ENCODE measurements around the gene RNF38.
"Not testable (repeated sequence)": the region's sequence is repeated elsewhere in the genome, so short reads cannot be mapped to it uniquely, and the experiment has no call there.

RNF38 gene

DNA sequence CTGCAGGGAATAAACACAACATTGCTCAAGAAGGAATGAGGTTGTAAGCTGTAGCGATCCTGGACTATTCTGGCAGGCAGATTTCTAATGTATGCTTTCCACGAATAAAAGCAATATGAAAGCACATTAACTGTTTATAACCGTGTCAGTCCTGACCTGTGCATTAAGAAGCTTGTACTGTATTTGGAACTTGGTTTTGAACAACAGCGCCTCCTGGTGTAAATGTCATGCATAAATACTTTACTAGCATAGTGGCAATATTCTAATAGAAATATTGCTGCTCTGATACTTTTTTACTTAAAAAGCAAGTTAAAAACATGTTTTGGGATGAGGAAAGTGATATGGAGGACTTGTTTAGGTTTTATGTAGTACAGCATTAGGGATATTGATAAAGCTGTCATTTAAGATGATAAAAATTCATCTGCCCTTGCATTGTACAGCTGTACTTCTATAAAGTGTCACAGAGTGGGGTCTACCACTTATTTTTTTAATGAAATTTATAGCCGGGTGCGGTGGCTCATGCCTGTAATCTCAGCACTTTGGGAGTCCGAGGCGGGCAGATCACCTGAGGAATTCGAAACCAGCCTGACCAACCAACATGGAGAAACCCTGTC lies 71.2 kb downstream of the RNF38 start:
- peak; percentile 56 for DNase-seq

DNA sequence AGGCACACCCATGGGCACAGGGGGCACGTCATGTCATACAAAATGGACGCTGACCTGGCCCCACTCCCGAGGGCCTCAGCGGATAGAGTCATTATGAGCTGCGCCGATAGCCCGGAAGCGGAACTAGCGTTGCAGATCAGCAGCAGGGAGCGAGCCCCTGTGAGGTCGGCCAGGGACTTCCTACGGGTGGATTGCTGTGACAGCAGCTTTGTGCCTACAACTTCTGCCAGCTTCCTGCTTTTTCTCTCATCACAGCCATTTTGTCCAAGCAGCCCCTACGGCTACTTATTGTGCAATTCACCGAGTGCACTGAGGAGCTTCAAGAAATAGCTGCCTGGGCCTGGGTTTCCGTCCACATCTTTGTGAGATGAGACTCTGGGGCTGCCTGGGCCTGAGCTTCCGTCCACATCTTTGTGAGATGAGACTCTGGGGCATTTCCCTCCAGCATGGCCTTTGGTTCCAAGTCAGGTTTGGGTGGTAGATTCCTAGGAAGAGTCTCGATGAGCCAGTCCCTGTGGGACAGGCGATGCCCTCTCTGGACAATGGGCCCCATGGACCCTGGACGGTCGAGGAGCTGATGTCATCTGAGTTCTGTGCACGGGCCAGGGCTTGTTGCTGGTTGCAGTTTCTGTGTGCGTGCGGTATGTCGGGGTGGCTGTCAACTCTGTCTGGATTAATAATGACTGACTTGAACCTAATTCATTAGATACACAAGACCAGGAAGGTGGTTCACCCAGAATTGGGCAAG lies 74.8 kb downstream of the RNF38 start:
- DNase-seq: no peak

DNA sequence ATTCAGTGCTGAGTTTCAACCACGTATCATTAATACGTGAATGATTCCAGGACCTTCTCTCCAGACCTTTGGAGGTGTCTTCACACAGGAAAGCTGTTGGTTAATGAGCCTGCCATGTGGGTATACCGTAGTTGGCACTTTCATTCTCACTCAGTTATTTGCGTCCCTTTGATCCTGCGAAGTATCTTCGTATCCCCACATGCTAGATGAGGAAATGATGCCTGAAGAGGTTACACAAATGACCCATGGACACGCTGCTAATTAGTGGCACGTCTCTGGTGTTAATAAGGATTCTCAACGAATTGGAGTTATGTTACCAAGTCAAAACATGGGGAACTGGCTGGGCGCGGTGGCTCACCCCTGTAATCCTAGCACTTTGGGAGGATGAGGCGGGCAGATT lies 76.1 kb downstream of the RNF38 start:
- DNase-seq: no peak

DNA sequence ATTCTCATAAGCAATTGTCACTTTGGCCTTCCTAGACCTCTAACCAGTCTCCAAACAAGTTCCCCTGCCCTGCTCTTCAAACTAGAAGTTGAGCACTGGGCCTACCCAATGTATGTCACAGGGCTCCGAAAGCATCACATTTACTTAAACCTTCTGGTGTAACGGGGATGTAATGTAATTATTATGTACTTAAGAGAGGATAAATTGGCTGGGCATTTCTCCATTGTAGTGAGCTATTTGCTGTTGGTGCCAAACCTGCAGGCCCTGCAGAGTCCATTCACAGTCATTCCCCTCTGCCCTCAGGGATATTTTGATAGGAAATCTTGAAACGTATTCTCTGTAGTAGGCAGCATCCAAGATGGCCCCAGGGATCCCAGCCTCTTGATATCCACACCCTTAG lies 77.6 kb downstream of the RNF38 start:
- DNase-seq: no peak

DNA sequence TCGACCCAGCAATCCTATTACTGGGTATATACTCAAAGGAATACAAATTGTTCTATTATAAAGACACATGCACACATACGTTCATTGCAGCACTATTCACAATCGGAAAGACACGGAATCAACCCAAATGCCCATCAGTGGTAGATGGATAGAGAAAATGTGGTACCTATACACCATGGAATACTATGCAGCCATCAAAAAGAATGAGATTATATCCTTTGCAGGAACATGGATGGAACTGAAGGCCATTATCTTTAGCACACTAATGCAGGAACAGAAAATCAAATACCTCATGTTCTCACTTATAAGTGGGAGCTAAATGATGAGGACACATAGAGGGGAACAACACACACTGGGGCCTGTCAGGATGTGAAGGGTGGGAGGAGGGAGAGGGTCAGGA lies 78.2 kb downstream of the RNF38 start:
- not testable (repeated sequence) for DNase-seq

DNA sequence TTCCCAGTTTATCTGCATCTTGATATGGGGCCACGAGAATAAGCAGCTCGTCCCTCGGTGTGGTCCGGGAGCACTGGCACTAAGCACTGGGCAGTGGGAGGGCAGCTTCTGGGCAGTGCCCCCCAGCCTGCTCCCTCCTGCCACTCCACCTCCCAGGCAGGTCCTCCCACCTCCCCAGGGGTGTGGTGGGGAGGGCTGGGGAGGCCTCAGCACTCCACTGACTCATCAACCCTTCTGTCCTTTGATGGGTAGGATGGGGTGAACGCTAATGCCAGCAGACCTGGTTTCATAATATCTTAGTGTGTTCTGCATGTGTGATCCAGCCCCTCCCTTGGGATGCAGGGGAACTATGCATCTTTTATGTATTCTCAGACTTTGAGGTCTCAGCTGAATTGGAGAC lies 79.6 kb downstream of the RNF38 start:
- no peak for DNase-seq

DNA sequence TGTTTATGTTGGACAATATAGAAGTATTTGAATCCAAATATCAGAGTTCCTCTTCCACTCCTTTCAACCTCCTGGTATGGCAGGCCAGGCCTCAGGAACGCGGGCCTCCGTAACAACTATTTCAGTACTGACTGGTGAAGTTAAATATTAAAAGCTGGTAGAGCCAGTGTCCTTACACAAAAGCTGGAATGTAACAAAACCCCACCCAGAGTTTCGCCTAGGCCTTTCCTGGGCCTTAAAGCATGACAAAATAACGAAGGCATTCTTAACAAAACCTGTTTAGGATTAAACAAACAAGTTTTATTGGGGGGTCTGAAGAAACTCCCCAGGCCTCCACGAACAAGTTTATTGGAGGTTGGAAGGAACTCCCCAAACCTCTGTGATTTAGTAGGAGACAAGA lies 80.3 kb downstream of the RNF38 start:
- no peak for DNase-seq

DNA sequence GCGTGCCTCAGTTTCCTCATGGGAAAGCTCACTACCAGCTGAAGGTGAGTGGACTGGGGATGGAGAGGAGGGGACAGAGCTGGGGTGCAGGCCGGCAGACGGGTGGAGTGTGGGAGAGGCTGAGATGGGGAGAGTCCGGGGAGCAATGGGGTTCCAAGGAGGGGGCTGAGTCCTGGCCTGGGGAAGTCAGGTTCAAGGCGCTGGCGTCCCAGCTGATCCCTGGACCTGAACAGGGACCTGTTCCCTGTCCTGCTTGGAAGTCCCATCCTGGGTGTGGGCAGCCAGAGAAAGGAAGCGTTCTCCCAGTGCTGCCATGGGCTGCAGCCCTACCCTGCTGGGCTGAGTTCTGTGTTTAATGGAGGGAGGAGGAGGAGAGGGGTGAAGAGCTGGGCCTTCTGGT lies 80.9 kb downstream of the RNF38 start:
- no peak for DNase-seq

DNA sequence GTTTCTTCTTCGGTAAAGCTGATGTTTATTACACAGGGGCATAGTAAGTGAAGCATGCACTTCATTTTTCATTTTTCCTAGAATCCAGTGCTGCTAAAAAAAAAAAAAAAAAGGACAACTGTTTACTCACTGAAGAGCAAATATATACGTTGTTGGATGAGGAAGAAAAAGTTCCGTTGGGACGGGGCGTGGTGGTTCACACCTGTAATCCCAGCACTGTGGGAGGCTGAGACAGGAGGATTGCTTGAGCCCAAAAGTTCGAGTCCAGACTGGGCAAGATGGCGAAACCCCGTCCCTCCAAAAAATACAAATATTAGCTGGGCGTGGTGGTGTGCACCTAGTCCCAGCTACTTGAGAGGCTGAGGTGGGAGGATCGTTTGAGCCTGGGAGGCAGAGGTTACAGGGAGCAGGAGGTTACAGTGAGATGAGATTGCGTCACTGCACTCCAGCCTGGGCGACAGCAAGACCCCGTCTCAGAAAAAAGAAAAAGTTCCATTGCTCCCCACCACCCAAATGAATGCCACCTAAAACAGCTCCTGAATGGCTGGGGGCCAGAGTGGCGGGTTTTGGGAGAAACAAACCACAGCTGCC lies 81.8 kb downstream of the RNF38 start:
- no peak for DNase-seq

DNA sequence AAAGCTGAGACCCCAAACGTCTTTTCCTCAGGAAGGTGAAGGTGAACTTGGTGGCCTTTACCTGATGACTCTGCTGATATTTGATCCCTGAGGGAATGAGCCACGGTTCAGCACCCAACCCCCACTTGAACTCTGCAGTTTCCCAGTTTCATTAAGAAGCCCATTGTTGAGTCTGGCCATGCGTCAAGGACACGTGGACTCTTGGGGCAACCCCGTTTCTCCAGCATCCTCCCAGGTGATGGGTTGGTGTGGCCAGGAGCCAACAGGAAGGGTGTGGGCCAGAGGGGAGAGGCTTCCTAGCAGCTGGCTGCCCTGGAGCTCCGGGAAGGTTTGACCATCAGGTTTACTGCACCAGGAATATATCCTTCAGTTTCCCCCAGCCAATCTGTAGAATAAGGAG lies 82.3 kb downstream of the RNF38 start:
- peak; percentile 18 for DNase-seq

DNA sequence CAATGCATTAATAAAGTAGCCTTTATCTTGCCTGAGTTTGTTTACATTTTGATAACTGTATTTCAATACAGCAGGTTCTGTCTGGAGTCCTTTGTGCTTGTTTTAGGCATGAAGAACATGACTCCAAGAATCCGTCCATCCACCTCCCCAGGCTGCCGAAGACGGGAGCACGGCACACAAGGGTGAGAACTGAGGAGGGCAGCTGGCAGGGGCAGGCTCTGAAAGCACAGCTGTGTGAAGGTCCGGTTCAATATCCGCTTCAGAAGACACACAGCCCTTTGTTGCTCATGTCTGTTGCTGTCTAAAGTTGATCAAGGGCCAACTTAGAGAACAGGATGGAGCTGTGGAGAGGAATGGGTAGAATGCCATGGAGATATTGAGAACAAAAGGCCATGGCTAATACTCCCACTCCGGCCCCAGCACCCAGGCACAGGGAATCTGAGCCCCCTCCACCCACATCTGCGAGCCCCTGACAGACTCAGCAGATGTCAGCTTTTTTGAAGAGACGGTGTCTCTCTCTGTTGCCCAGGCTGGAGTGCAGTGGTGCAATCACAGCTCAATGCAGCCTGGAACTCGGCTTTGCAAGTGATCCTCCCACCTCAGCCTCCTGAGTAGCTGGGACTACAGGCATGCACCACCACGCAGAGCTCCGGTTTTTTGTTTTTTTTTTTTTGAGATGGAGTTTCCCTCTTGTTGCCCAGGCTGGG lies 83.3 kb downstream of the RNF38 start:
- no peak for DNase-seq

DNA sequence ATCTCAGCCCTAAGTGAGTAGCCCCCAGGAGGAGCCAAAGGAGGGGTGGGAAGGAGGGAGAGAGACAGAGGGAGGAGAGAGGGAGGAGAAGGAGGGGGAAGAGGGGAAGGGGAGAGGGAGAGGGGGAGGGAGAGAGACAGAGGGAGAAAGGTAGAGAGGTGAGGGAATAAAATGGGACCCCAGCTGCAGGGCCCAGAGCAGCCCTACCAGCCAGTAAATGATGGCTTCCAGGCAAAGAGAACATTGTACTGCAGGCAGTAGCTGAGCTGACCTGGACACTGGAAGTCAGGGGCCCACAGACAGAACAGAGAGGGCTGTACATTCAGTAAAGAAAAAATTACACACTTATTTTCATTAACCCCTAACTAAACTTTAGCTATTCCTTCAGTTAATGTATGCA lies 84.0 kb downstream of the RNF38 start:
- no peak for DNase-seq

DNA sequence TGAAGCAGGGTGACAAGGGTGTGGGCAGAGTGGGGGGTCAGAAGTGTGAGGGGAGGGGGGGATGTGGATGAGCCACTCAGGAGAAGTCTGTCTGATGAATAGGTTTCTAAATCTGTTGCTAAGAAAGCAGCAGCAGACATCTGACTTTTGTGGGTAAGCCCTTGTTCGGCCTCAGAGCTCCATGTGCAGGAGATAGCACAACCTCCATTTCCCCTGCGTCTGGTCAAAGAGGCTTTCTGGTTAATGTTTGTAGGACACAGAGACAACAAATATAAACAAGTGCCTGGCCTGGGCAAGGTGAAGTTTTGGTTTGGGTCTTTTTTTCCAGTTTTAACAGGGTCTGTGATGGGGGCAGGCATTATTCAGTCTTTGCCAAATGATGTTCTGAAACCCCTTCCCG lies 84.8 kb downstream of the RNF38 start:
- no peak for DNase-seq

DNA sequence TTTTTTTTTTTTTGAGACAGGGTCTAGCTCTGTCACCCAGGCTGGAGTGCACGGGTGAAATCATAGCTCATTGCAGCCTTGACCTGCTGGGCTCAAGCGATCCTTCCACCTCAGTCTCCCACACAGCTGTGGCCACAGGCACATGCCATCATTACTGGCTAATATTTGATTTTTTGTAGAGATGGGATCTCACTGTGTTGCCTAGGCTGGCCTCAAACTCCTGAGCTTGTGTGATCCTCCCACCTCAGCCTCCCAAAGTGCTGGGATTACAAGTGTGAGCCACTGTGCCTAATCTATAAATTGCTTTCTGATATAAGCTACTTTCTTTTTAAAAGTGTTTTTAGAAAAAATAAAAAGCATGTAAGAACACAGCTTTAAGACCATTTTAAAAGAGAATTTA lies 85.3 kb downstream of the RNF38 start:
- no peak for DNase-seq

DNA sequence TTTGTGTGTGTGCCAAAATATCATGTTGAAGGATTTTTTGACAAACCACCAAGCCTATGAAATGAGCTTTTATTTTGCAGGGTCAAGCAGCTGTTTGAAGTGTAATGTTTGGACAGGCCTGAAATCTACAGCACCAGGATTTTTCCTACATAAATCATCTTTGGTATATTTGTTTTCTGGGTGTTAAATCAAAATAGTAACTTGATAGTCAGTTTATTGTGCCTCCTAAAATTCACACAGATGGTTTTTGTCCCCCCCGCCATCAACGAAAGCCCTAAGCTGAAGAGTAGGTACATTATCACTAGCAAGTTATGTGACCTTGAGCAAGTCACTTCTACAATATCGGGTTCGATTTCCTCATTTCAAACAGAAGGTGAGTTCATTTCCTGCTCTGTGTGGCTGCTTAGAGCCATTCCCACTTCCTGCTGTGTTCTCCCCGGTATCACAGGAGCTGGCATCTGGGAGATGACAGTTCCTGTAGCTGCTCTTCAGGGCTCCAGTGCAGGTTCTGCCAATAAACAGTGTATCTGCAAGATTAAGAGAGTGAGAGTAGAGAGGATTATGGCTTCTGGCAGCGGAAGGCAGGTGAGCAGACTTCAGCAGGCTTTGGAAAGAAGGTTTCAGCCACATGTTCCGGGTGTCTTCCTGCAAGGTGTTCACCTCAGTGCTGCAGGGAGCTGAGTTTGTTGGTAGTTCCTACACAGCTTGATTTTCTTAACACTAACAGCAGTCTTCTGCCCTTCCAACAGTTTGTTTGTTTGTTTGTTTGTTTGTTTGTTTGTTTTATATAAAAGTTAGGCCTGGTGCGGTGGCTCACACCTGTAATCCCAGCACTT lies 93.4 kb downstream of the RNF38 start:
- peak; percentile 2 for DNase-seq

DNA sequence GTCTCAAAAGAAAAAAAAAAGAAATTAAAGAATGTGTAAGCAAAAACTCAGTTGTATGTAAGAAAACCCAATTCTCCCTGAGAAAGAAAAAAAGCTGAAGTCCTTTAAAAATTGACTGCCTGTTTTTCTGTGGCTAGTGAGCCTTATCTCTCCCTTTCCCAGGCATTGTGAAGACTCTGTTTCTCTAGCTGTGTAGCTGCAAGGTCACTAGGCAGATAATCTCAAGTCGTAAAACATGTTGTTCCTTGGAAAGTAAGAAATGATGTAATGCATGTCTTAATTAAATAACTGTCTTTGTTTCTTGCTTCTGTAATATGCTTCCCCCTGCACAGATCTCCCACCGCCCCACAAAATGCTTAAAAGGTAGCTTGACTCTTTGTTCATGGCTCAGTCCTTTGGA lies 95.7 kb downstream of the RNF38 start:
- not testable (repeated sequence) for DNase-seq

DNA sequence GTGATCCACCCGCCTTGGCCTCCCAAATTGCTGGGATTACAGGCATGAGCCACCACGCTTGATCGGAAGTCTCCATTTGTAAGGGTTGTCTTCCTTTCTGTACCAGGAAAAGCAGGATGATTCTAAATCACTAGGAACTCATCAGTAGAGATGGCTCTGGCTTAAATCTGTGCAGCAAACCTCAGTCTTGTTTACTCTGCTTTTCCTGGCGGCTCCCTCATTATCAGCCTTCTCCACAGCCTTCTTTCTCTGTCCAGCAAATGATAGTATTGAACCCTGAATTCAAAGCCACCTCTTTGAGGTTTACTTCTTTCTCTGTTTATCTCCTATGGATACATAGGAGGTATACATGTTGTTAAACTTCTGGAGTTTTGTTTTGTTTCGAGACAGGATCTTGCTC lies 98.8 kb downstream of the RNF38 start:
- no peak for DNase-seq

DNA sequence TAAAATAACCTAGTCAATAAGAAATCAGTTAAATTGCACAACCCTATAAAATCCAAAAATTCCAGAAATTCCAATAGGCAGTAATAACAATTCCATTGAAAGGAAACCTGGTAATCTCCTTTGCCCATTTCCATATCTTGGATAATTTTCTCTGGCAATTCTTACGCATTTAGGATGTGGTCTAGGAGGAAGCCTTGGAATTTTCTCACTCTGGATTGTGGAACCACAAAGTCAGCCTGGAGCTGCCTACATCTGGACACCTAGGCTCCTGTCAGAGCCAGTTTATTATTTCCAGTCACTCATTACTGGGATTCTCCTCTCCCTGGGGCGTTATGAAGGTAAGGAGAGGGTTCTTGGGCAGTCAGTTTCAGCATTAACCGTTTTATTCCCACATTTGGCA lies 101.5 kb downstream of the RNF38 start:
- DNase-seq: no peak

DNA sequence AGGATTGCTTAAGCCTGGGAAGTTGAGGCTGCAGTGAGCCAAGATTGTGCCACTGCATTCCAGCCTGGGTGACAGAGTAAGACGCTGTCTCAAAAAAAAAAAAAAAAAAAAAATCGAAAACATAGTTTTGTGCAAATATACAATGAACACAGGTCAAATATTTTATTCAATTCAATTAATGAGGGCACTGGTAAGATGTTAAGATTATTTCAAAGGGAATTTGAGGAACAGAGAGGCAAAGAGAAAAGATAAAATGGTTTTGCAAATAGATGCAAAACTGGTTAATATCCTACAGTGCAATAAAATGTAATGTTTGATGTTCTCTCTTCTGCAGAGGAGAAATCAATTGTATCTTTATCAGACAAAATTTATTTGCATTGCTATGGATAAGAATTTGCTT lies 102.3 kb downstream of the RNF38 start:
- no peak for DNase-seq

DNA sequence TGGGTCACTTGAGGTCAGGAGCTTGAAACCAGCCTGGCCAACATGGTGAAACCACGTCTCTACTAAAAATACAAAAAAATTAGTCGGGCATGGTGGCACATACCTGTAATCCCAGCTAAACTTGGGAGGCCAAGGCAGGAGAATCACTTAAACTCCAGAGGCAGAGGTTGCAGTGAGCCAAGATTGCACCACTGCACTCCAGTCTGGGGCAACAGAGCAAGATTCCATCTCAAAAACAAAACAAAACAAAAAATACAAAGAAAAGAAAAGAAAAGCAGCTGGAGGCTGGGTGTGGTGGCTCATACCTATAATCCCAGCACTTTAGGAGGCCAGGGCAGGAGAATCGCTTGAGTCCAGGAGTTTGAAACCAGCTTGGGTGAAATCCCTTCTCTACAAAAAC lies 105.1 kb downstream of the RNF38 start:
- not testable (repeated sequence) for DNase-seq

DNA sequence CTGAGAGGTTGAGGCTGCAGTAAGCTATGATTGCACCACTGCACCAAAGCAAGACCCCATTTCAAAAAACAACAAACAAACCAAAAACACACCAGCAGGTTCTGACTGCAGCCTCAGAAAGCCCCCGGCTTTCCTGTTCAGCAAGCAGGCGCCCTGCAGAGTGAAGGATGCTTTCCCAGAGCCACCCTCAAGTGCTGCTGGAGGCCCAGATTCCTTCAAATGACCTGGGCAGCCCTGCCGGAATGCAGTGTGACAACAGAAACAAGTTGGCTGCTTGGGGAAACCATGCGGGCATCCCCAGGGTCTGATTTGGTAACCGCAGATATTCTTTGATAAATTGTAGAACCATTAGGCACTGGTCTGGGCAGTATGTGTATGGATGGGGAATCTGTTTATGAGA lies 106.2 kb downstream of the RNF38 start:
- DNase-seq: no peak

DNA sequence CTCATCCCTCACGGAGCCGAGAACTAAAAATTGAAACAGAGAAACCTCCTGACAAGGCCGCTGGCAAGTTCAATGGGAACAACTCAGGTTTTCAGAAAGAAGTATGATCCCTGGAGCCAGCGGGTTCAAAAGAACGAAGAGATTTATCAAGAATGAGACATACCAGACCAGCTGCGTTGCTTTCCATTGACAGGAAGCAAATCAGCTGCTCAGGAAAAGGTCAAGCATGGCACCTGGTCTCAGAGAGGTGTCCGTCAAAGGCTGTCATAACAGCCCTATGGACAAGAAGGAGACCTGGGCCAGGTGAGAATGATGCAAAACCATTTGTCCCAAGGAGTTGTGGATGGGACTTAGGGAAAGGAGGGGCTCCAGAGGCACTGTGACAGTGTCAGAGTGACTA lies 106.9 kb downstream of the RNF38 start:
- DNase-seq: no peak

DNA sequence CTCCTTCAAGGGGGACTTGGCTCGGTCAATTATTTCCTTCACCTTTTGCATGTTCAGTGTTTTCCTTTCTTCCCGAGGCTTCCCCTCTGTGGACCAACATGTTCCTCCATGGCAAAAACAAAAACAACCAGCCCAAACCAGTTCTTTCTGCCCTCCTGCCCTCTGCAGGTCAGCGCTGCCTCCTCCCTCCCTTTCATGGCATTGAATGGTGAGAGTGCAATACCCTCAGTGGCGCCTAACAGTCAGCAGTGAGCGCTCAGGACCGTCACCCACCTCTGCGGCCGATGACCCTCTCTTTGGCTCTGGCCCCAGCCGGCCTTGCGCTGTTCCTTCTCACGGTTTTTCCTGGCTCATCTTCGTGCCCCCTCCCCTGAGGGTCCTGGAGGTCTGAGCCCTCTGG lies 107.4 kb downstream of the RNF38 start:
- no peak for DNase-seq

All from COR-L47 (cell line).